DND-41 (cell line): ENCODE measurements around the gene GLIPR2.

Experiments
- ATAC-seq: fragments of 200-7000 bp; cut with Tn5 transposase; 3 replicates; pipeline ENCODE4 v1.9.1; 2021; ENCODE audit warnings: low read depth; ENCODE audit not compliant: insufficient read depth
- DNase-seq: peaks from one replicate; pipeline ENCODE4 v3.0.0-alpha.2; 2020
- H2AFZ ChIP-seq: 2 replicates; pipeline ENCODE4 v1.6.0; 2012; ENCODE audit warnings: low read depth, low read length
- H3K27ac ChIP-seq: 2 replicates; pipeline ENCODE4 v1.5.1; 2012; ENCODE audit warnings: low read length, inconsistent platforms
- H3K27me3 ChIP-seq: fragments of 200-600 bp; sonication (generic); 2 replicates; pipeline ENCODE4 v1.6.0; 2012; ENCODE audit warnings: low read length, mild to moderate bottlenecking, inconsistent platforms; ENCODE audit not compliant: insufficient read depth, poor library complexity
- H3K36me3 ChIP-seq: 2 replicates; pipeline ENCODE4 v1.5.1; 2012; ENCODE audit warnings: low read length, inconsistent platforms; ENCODE audit not compliant: insufficient read depth
- H3K4me1 ChIP-seq: 2 replicates; pipeline ENCODE4 v1.5.1; 2012; ENCODE audit warnings: mild to moderate bottlenecking, low read length; ENCODE audit not compliant: insufficient read depth
- H3K4me2 ChIP-seq: 2 replicates; pipeline ENCODE4 v1.6.0; 2012; ENCODE audit warnings: mild to moderate bottlenecking, moderate library complexity, low read length, inconsistent platforms; ENCODE audit not compliant: insufficient read depth
- H3K4me3 ChIP-seq, 2 experiments: fragments of 200-600 bp in 1 of 2; shearing (Covaris generic) in 1 of 2; 2 replicates each; pipeline ENCODE4 v1.5.1; 2012 to 2016; ENCODE audit warnings: inconsistent platforms in 2 of 2, low read length in 2 of 2, mild to moderate bottlenecking in 2 of 2, low read depth in 1 of 2, moderate library complexity in 1 of 2
- H3K79me2 ChIP-seq: 2 replicates; pipeline ENCODE4 v1.6.0; 2012; ENCODE audit warnings: low read length, inconsistent platforms; ENCODE audit not compliant: insufficient read depth
- H3K9ac ChIP-seq: 2 replicates; pipeline ENCODE4 v1.6.0; 2012; ENCODE audit warnings: low read depth, mild to moderate bottlenecking, inconsistent platforms, low read length, moderate library complexity
- H3K9me3 ChIP-seq: 2 replicates; pipeline ENCODE4 v1.5.1; 2012; ENCODE audit warnings: low read length, moderate library complexity, mild to moderate bottlenecking, inconsistent platforms; ENCODE audit not compliant: insufficient read depth, severe bottlenecking
- H4K20me1 ChIP-seq: 2 replicates; pipeline ENCODE4 v1.6.0; 2012; ENCODE audit warnings: low read length; ENCODE audit not compliant: insufficient read depth
- CTCF ChIP-seq: IDR thresholded peaks from 2 replicates; pipeline ENCODE4 v1.5.1; 2012; ENCODE audit warnings: borderline replicate concordance, low read length, moderate library complexity, mild to moderate bottlenecking; ENCODE audit not compliant: poor library complexity, severe bottlenecking; ENCODE audit errors: extremely low read depth
- EZH2 ChIP-seq: IDR thresholded peaks from 3 replicates; pipeline ENCODE4 v1.6.1; 2012; ENCODE audit warnings: borderline replicate concordance, low read depth, mild to moderate bottlenecking, moderate library complexity, low read length, inconsistent platforms; ENCODE audit not compliant: severe bottlenecking

The GLIPR2 gene

DNA sequence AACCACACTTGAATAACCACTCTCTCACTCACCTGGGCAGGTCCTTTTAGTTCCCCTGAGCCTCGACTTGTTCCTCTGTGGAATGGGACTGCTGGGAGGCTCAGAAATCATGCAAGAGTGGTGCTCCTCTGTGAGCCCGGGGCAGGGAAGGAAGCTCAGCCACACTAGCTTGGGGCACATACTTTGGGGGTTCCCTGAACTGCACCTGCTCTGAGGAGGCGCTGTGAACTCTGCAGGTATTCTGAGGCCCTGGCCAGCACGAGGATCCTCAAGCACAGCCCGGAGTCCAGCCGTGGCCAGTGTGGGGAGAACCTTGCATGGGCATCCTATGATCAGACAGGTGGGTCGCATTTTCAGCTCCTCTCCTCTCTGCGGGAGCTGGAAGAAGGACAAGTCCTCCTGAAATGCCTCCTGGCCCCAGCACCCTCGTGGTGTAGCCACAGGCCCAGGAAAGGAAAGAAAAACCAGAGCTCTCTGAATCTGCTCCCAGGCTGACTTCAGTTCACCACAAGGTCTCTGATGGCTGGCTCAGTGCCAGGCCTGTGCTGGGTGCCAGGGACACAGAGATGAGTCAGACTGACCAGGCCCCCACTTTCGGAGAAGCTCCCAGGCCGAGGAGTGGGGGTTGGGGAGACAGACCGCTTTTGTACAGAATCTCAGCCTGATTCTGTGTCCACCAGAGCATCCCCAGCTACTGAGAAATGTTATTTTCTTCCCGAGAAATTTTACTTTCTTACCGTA, 11.9 kb downstream of the GLIPR2 start:
- peak; percentile 27; the same call in 2 of the 3 replicates for ATAC-seq
- H3K36me3 ChIP-seq, result no peaks in the 10 kb centered on the region
- peak; percentile 64 for DNase-seq
- TF ChIP-seq EZH2 (no peak), CTCF (no peak)
- H3K9ac ChIP-seq, result no peak overlapping the region
- no peak overlapping the region for H3K27ac ChIP-seq
- H4K20me1 ChIP-seq, result no peaks in the 10 kb centered on the region
- H3K4me1 ChIP-seq, result peaks cover 27% of the 10 kb centered on the region
- H2AFZ ChIP-seq, result no peak overlapping the region
- no peaks in the 10 kb centered on the region for H3K27me3 ChIP-seq
- H3K4me2 ChIP-seq, result no peak overlapping the region
- no peaks in the 10 kb centered on the region for H3K79me2 ChIP-seq
- H3K9me3 ChIP-seq, result no peaks in the 10 kb centered on the region
- no peak overlapping the region for H3K4me3 ChIP-seq

- Histone ChIP-seq H3K4me1 (peaks cover 27% of the 10 kb centered on the region), H3K36me3 (no peaks in the 10 kb centered on the region), H3K27me3 (no peaks in the 10 kb centered on the region), H3K27ac (no peak overlapping the region), H3K9ac (no peak overlapping the region), H2AFZ (no peak overlapping the region), H4K20me1 (no peaks in the 10 kb centered on the region), H3K4me2 (no peak overlapping the region), H3K79me2 (no peaks in the 10 kb centered on the region), H3K4me3 (no peak overlapping the region), H3K9me3 (no peaks in the 10 kb centered on the region)
- TF ChIP-seq CTCF (no peak), EZH2 (no peak)
- ATAC-seq, result no peak
- no peak for DNase-seq
Measured at GRCh38 chr9:36149197-36149596, 12.7 kb downstream of the GLIPR2 start.

DNA sequence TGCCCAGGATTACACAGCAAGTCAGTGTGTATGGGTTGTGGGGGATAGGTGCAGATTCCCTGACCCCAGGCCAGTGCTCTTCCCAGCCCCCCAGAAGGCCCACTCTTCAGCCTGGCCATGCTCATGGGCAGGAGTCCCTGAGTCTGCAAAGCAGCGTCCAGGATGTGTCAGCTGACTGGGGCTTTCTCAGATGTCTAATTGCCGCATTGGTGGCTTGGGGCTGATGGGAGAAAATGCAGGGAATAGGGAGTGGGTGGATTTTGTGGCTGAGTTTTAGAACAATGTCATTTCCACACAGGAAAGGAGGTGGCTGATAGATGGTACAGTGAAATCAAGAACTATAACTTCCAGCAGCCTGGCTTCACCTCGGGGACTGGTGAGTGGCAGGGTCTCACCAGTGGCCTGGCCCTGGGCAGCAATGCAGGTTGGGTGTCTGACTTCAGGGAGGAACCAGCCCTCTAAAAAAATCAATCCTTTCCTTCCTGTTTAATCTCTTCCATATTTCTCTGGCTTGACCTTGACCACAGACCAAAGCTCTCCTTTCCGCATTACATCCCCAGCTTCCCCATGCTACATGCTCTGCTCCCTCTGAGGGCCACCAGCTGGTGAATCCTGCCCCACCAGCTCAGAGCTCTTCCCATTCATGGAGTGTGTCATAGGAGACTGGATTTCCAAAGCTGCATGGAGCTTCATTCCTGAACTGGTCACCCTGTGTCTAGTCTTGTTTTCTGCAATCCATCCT, 14.2 kb downstream of the GLIPR2 start:
- no peaks in the 10 kb centered on the region for H3K9me3 ChIP-seq
- peak overlapping the region; percentile 89 for H3K27ac ChIP-seq
- no peaks in the 10 kb centered on the region for H4K20me1 ChIP-seq
- no peaks in the 10 kb centered on the region for H3K79me2 ChIP-seq
- DNase-seq (no peak), ATAC-seq (no peak)
- no peaks in the 10 kb centered on the region for H3K27me3 ChIP-seq
- H3K9ac ChIP-seq, result peak overlapping the region; percentile 47
- H3K4me2 ChIP-seq, result peak overlapping the region; percentile 61
- peaks cover 27% of the 10 kb centered on the region for H3K4me1 ChIP-seq
- 0 out of 2 replicates have a peak overlapping the region, but pooled peaks have one; percentile 63 for H2AFZ ChIP-seq
- H3K36me3 ChIP-seq, result no peaks in the 10 kb centered on the region
- TF ChIP-seq EZH2 (no peak), CTCF (no peak)
- peak overlapping the region in 1 of 2 experiments; percentile 48; a peak in 1 of 4 replicates for H3K4me3 ChIP-seq
